ENCODE data around the gene CNTNAP4. TPM values are rescaled to one million over a fixed set of nuclear protein-coding genes. Genes with fewer than 3 reads are reported as not detected.

CNTNAP4 gene
- total and polyA plus RNA-seq, 7 donors, result 0.01 to 0.04 (median 0.03) TPM; not detected in 4

DNA sequence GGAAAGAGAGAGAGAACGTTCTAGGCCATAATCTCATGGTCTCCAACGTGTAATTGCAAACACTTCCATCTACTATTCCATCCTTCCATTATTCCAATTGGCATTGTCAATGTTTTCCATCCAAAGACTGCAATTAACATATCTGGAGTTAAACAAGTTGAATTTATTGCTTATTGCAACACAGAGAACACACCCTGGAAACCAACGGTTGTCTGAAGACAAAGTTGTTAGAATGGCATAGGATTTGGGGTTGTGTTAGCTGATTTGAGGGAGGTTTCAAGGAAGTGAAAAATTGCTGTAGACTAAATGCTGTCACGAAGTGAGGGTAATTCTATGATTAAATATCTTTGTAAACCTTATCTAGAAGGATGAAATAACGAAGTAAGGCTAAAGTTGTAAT, 178.8 kb downstream of the CNTNAP4 start:
- Histone ChIP-seq H3K4me3 (no peak overlapping the region), H3K27me3 (ENCODE audit: insufficient read depth in 3 of 3, low read length in 2 of 3) (no peaks in the 10 kb centered on the region), H3K4me1 (no peaks in the 10 kb centered on the region), H3K27ac (no peak overlapping the region), H3K9me3 (no peaks in the 10 kb centered on the region), H3K36me3 (ENCODE audit: insufficient read depth in 1 of 2, low read depth in 1 of 2) (no peaks in the 10 kb centered on the region)
- intact Hi-C loops (cut with DNase I), result no loop called here
- ATAC-seq, result no peak
- DNase-seq, result no peak
- whole genome bisulfite sequencing, 3 donors, result 60 to 71% (median 70%) methylated on average over 5 of the region's 5 CpGs
- TF ChIP-seq CTCF (IDR thresholded peaks at IDR 0.05), result no peak

DNA sequence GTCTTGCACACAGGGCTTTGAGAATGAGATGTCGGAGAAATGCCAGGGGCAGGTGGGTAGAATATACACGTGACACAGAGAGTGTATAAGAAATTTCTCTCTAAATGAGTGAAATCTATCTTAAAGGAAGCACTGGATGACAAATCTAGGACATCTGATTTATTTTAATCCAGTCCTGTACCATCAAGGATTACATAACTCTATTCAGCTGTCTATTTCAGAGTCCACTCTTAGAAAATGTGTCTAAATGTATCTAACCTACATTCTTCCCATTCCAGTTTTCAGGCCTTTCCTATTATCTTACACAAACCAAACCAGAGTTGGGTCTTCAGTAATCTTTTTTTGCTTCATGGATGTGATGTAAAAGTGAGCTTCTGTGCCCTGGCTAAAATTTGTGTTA, 181.9 kb downstream of the CNTNAP4 start:
- WGBS, 3 donors, result 54 to 58% (median 54%) methylated on average over 2 of the region's 2 CpGs
- no peak for TF ChIP-seq CTCF (IDR thresholded peaks at IDR 0.05)

DNA sequence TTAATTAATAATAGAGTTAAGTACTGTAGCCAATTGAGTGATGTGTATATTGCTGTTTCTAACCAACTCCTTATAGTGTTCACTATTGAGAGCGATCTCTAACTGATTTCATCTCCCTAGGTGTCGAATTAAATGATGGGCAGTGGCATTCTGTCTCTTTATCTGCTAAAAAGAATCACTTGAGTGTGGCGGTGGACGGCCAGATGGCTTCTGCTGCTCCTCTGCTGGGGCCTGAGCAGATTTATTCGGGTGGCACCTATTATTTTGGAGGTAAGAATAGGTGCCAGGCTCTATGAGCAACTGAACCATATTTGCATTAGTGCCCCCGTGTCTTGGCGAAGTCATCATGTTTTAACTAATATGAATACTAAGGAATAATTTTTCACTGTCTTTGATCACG, 184.6 kb downstream of the CNTNAP4 start:
- no peak overlapping the region for H3K27ac ChIP-seq
- H3K4me1 ChIP-seq, result no peaks in the 10 kb centered on the region
- 67 to 78% (median 69%) methylated on average over 8 of the region's 8 CpGs for WGBS, 3 donors
- ATAC-seq (no peak), DNase-seq (no peak)
- TF ChIP-seq CTCF (IDR thresholded peaks at IDR 0.05), result no peak
- H3K36me3 ChIP-seq (ENCODE audit: insufficient read depth in 1 of 2, low read depth in 1 of 2), result no peaks in the 10 kb centered on the region
- peaks cover 0 to 4% (median 0%) of the 10 kb centered on the region in 3 donors for H3K27me3 ChIP-seq (ENCODE audit: insufficient read depth in 3 of 3, low read length in 2 of 3)
- H3K9me3 ChIP-seq, result no peaks in the 10 kb centered on the region
- no peak overlapping the region for H3K4me3 ChIP-seq
- intact Hi-C loops (cut with DNase I), result no loop called here

More for the DNA sequence above, 181.9 kb downstream of the CNTNAP4 start:
- H3K4me1 ChIP-seq, result no peaks in the 10 kb centered on the region
- no peak overlapping the region for H3K4me3 ChIP-seq
- H3K27ac ChIP-seq, result no peak overlapping the region
- intact Hi-C loops (cut with DNase I), result no loop called here
- H3K9me3 ChIP-seq, result no peaks in the 10 kb centered on the region
- no peak for DNase-seq
- no peaks in the 10 kb centered on the region for H3K36me3 ChIP-seq (ENCODE audit: insufficient read depth in 1 of 2, low read depth in 1 of 2)
- peaks cover 0 to 4% (median 0%) of the 10 kb centered on the region in 3 donors for H3K27me3 ChIP-seq (ENCODE audit: insufficient read depth in 3 of 3, low read length in 2 of 3)
- ATAC-seq, result no peak

DNA sequence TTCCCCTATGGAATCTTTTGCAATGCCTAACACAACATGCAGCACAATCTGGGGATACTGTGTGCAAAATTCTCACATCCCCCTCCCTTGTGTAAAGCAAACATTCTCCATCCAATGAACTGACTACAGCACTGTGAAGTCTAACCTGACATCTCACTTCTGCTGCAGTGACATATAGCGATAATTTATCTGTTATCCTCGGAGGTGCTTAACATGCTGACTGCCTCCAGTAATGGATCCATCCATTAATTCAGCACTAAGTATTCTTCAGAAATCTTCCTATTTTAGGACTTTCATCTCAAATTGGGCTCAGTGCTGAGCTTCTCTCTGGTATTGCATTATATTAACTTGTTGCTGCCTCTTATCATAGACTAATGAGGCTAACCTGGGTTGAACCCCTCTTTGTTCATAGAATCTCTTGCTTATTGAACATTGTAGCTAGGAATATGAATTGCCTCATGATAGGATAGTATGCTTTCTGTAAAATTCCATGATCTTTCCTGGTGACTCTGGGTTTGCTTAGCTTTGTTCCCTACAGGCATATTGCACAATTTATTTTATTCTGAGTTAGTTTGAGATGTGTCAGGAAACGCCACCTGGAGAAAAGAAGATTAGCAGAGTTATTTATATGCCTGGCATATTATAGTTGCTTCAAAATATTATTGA, 187.9 kb downstream of the CNTNAP4 start:
- H3K36me3 ChIP-seq (ENCODE audit: insufficient read depth in 1 of 2, low read depth in 1 of 2), result no peaks in the 10 kb centered on the region
- H3K27me3 ChIP-seq (ENCODE audit: insufficient read depth in 3 of 3, low read length in 2 of 3), result peaks cover 0 to 4% (median 0%) of the 10 kb centered on the region in 3 donors
- TF ChIP-seq CTCF (IDR thresholded peaks at IDR 0.05), result no peak
- no peaks in the 10 kb centered on the region for H3K4me1 ChIP-seq
- no peak overlapping the region for H3K4me3 ChIP-seq
- no peaks in the 10 kb centered on the region for H3K9me3 ChIP-seq
- no peak overlapping the region for H3K27ac ChIP-seq
- 75 to 83% (median 79%) methylated on average over 3 of the region's 3 CpGs for WGBS, 3 donors
- intact Hi-C loops (cut with DNase I), result no loop called here
- ATAC-seq (no peak), DNase-seq (no peak)

- ATAC-seq (no peak), DNase-seq (no peak)
- Histone ChIP-seq H3K27ac (no peak overlapping the region), H3K36me3 (ENCODE audit: insufficient read depth in 1 of 2, low read depth in 1 of 2) (no peaks in the 10 kb centered on the region), H3K4me1 (no peaks in the 10 kb centered on the region), H3K27me3 (ENCODE audit: insufficient read depth in 3 of 3, low read length in 2 of 3) (peaks cover 0 to 4% (median 0%) of the 10 kb centered on the region in 3 donors), H3K4me3 (no peak overlapping the region), H3K9me3 (no peaks in the 10 kb centered on the region)
- intact Hi-C loops (cut with DNase I), result no loop called here
- TF ChIP-seq CTCF (IDR thresholded peaks at IDR 0.05), result no peak
Measured at GRCh38 chr16:76466871-76467270, 189.7 kb downstream of the CNTNAP4 start.

Measured in psoas muscle (tissue), 8 donors.